Loucy (cell line): Measurements from ENCODE around the gene DTNB.

Experiments
- H2AFZ ChIP-seq: fragments of 200-600 bp; sonication (generic); 2 replicates; pipeline ENCODE4 v1.6.0; 2016; ENCODE audit warnings: antibody characterized with exemption, mild to moderate bottlenecking, low read length, moderate library complexity
- H3F3A ChIP-seq: fragments of 200-600 bp; 2 replicates; pipeline ENCODE4 v1.6.0; 2016; ENCODE audit warnings: antibody characterized with exemption, low read depth, mild to moderate bottlenecking
- H3K27me3 ChIP-seq: fragments of 200-600 bp; sonication (generic); 2 replicates; pipeline ENCODE4 v1.6.1; 2014; ENCODE audit warnings: low read length, mild to moderate bottlenecking; ENCODE audit not compliant: insufficient read depth, poor library complexity, severe bottlenecking
- H3K36me3 ChIP-seq: fragments of 200-600 bp; sonication (generic); 2 replicates; pipeline ENCODE4 v1.6.1; 2016; ENCODE audit warnings: low read length; ENCODE audit not compliant: insufficient read depth
- H3K4me1 ChIP-seq: fragments of 200-600 bp; sonication (generic); 2 replicates; pipeline ENCODE4 v1.5.1; 2014; ENCODE audit warnings: low read length, mild to moderate bottlenecking; ENCODE audit not compliant: insufficient read depth, poor library complexity, severe bottlenecking
- H3K4me2 ChIP-seq: fragments of 200-600 bp; sonication (generic); 2 replicates; pipeline ENCODE4 v1.6.0; 2014; ENCODE audit warnings: antibody characterized with exemption, low read length, low read depth, mild to moderate bottlenecking; ENCODE audit not compliant: poor library complexity, severe bottlenecking
- H3K4me3 ChIP-seq: fragments of 200-600 bp; sonication (generic); 2 replicates; pipeline ENCODE4 v1.5.1; 2014; ENCODE audit warnings: low read length, mild to moderate bottlenecking, mixed read lengths; ENCODE audit not compliant: poor library complexity, severe bottlenecking
- H3K79me2 ChIP-seq: fragments of 200-600 bp; sonication (generic); 2 replicates; pipeline ENCODE4 v1.6.1; 2014; ENCODE audit warnings: low read length; ENCODE audit not compliant: insufficient read depth
- H3K9ac ChIP-seq: fragments of 200-600 bp; sonication (generic); 2 replicates; pipeline ENCODE4 v1.6.0; 2014; ENCODE audit warnings: mild to moderate bottlenecking, low read depth, low read length, moderate library complexity; ENCODE audit not compliant: poor library complexity, severe bottlenecking
- H3K9me2 ChIP-seq: fragments of 200-600 bp; sonication (generic); replicated peaks from 2 replicates; pipeline ENCODE4 v1.6.1; 2016; ENCODE audit warnings: low read depth, low read length, mixed read lengths
- H3K9me3 ChIP-seq: fragments of 200-600 bp; sonication (generic); 2 replicates; pipeline ENCODE4 v1.6.1; 2014; ENCODE audit warnings: mild to moderate bottlenecking, antibody characterized with exemption, low read length, low read depth; ENCODE audit not compliant: insufficient read depth
- H4K20me1 ChIP-seq: fragments of 200-600 bp; sonication (generic); 2 replicates; pipeline ENCODE4 v1.6.0; 2014; ENCODE audit warnings: antibody characterized with exemption, low read length, mild to moderate bottlenecking; ENCODE audit not compliant: insufficient read depth, poor library complexity, severe bottlenecking
- EZH2phosphoT487 ChIP-seq: fragments of 200-600 bp; IDR thresholded peaks from 2 replicates; pipeline ENCODE4 v1.6.1; 2018; ENCODE audit warnings: antibody characterized with exemption, mild to moderate bottlenecking, moderate library complexity, borderline replicate concordance
- TF ChIP-seq, protein P1 (sequence below): fragments of 200-600 bp; sonication (generic); conservative IDR thresholded peaks from 2 replicates; pipeline ENCODE4 v1.5.1; 2014; ENCODE audit warnings: mild to moderate bottlenecking, antibody characterized with exemption, low read length

DTNB gene

DNA sequence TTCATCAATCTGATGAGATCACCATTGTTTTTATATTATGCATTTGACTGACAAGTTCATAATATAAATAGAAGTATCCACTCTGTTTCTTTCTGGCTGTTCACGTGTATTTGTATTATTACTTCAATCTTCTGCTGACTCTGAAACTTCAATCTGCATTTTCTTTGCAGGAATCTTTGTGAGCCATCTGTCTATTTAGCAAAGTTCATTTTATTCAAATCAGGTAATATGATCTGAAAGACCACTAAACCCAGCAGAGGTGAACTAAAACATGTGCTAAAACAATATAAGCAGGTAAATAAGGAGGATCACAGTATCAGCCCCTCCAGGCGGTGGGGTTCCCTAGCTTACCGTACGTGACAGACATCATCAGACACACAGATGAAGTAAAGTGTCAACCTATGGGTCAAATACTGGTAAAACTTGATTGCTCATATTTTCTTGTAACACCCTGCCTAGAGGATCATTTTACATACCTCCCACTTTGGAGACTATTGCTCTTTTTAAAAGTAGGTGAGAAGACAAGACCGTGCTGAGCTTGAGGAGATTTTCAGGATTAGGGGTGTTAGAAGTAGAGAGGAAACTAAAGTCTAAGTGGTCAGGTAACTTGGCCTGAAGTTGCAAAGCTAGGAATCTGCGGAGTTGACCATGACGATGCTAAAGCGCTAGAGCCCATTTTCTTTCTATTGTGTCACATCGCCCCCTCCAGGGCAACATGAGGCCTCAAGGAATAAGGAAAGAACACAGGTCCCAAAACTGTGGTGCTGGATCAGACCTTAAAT, 9.0 kb downstream of the DTNB start:
- Histone ChIP-seq H2AFZ (no peak overlapping the region), H3K9ac (no peak overlapping the region), H3K4me3 (no peak overlapping the region), H3K4me2 (no peak overlapping the region), H3K27me3 (no peaks in the 10 kb centered on the region), H3F3A (no peaks in the 10 kb centered on the region), H4K20me1 (peaks cover 5% of the 10 kb centered on the region), H3K9me2 (no peaks in the 10 kb centered on the region), H3K36me3 (no peaks in the 10 kb centered on the region), H3K79me2 (peaks cover 23% of the 10 kb centered on the region; the same call in 1 of the 2 replicates), H3K9me3 (no peaks in the 10 kb centered on the region), H3K4me1 (peaks cover 1% of the 10 kb centered on the region)
- TF ChIP-seq EZH2phosphoT487: no peak
- TF ChIP-seq, protein P1, sequence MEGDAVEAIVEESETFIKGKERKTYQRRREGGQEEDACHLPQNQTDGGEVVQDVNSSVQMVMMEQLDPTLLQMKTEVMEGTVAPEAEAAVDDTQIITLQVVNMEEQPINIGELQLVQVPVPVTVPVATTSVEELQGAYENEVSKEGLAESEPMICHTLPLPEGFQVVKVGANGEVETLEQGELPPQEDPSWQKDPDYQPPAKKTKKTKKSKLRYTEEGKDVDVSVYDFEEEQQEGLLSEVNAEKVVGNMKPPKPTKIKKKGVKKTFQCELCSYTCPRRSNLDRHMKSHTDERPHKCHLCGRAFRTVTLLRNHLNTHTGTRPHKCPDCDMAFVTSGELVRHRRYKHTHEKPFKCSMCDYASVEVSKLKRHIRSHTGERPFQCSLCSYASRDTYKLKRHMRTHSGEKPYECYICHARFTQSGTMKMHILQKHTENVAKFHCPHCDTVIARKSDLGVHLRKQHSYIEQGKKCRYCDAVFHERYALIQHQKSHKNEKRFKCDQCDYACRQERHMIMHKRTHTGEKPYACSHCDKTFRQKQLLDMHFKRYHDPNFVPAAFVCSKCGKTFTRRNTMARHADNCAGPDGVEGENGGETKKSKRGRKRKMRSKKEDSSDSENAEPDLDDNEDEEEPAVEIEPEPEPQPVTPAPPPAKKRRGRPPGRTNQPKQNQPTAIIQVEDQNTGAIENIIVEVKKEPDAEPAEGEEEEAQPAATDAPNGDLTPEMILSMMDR: peak; percentile 77

DNA sequence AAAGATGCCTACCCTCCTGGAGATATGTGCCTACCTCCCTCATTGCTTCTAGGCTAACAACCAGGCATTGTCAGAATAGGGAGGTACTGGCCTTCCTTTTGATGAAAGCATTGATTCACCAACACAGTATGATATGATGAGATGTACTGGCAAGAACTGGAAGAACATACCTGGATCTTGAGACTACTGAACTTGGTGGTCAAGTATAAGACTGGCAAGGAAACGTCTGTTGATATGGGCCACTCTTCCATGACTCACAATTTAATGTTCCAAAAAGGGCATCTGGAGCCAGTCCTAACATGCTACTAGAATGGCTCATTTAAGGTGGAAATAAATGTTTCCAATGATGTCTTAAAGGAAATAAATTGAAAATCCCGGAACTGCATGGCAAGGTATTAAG, 18.1 kb downstream of the DTNB start:
- peaks cover 9% of the 10 kb centered on the region for H3K4me1 ChIP-seq
- H3K27me3 ChIP-seq: no peaks in the 10 kb centered on the region
- H2AFZ ChIP-seq: no peak overlapping the region
- no peak overlapping the region for H3K9ac ChIP-seq
- no peaks in the 10 kb centered on the region for H3K9me2 ChIP-seq
- H3K4me3 ChIP-seq: no peak overlapping the region
- peaks cover 12% of the 10 kb centered on the region; the same call in 1 of the 2 replicates for H3K79me2 ChIP-seq
- H3K4me2 ChIP-seq: no peak overlapping the region
- H3F3A ChIP-seq: no peaks in the 10 kb centered on the region
- H3K36me3 ChIP-seq: peaks cover 11% of the 10 kb centered on the region; the same call in 1 of the 2 replicates
- TF ChIP-seq EZH2phosphoT487: no peak
- TF ChIP-seq, protein P1: no peak
- no peaks in the 10 kb centered on the region for H4K20me1 ChIP-seq
- no peaks in the 10 kb centered on the region for H3K9me3 ChIP-seq

DNA sequence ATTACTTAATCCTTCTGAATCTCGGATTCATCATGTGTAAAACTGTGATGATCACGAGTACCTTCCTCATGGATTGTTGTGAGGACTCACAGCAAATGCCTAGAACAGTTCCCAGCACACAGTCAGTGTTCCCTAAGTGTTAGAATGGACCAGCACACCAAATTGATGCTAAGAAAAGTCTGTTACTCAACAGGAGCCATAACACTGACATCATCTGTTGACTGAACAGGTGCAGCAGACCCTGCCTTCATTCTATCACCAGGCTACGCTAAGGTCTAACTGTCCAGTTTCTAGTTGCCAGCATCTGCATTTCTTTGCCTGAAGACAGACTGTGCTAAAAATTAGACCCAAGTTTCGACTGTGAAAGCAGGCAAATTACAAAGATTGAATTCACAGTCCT, 18.6 kb downstream of the DTNB start:
- Histone ChIP-seq H3K9ac (no peak overlapping the region), H4K20me1 (no peaks in the 10 kb centered on the region), H3K36me3 (peaks cover 15% of the 10 kb centered on the region; the same call in 1 of the 2 replicates), H3K9me2 (no peaks in the 10 kb centered on the region), H3K4me2 (no peak overlapping the region), H3K4me3 (no peak overlapping the region), H3K9me3 (no peaks in the 10 kb centered on the region), H3K79me2 (peaks cover 12% of the 10 kb centered on the region; the same call in 1 of the 2 replicates), H3F3A (no peaks in the 10 kb centered on the region), H3K4me1 (peaks cover 9% of the 10 kb centered on the region), H3K27me3 (no peaks in the 10 kb centered on the region), H2AFZ (no peak overlapping the region)
- TF ChIP-seq EZH2phosphoT487: no peak
- TF ChIP-seq, protein P1: no peak
